Progenitor cell of endocrine pancreas (in vitro differentiated cells): ENCODE results near the gene OTULINL. TPM values are rescaled to one million over a fixed set of nuclear protein-coding genes. Genes with fewer than 3 reads are reported as not detected.

Source experiments
- DNase-seq: peaks from one replicate; pipeline ENCODE4 v3.0.0; 2021; ENCODE audit warnings: low spot score; ENCODE audit not compliant: unreplicated experiment
- H3K27ac Mint-ChIP-seq: 2 replicates; pipeline ENCODE4 v1.8.0; 2021; ENCODE audit warnings: mild to moderate bottlenecking, moderate library complexity, mixed read lengths
- H3K27me3 Mint-ChIP-seq: 2 replicates; pipeline ENCODE4 v1.8.0; 2021; ENCODE audit warnings: mixed read lengths
- H3K36me3 Mint-ChIP-seq: 2 replicates; pipeline ENCODE4 v1.8.0; 2022; ENCODE audit warnings: mixed read lengths; ENCODE audit not compliant: insufficient read depth
- H3K4me1 Mint-ChIP-seq: 2 replicates; pipeline ENCODE4 v1.8.0; 2021; ENCODE audit warnings: low read depth, mixed read lengths
- H3K4me3 Mint-ChIP-seq: 2 replicates; pipeline ENCODE4 v1.8.0; 2021; ENCODE audit warnings: low read depth, mild to moderate bottlenecking, moderate library complexity, mixed read lengths
- H3K9me3 Mint-ChIP-seq: 2 replicates; pipeline ENCODE4 v1.8.0; 2021; ENCODE audit warnings: low read depth, mixed read lengths
- CTCF ChIP-seq: fragments of 200-600 bp; sonication (generic); IDR thresholded peaks from one replicate; pipeline ENCODE4 v1.5.0; 2021; ENCODE audit warnings: antibody characterized with exemption, mild to moderate bottlenecking; ENCODE audit not compliant: unreplicated experiment
- total RNA-seq: library from RNA; stranded (reverse); gene quantifications from 2 replicates; pipeline ENCODE4 v1.2.1, GENCODE V29; 2021

The OTULINL gene
- total RNA-seq, 1 donor from 2014 or later, result 35.5 TPM

GRCh38 chr5:14650052-14650451, 68.5 kb downstream of the OTULINL start:
- TF ChIP-seq CTCF, result no peak
- Mint-ChIP-seq H3K4me1 (peaks cover 1% of the 10 kb centered on the region), H3K36me3 (no peaks in the 10 kb centered on the region), H3K4me3 (no peak overlapping the region), H3K9me3 (no peaks in the 10 kb centered on the region), H3K27ac (no peak overlapping the region), H3K27me3 (peaks cover 33% of the 10 kb centered on the region)
- DNase-seq, result no peak

DNA sequence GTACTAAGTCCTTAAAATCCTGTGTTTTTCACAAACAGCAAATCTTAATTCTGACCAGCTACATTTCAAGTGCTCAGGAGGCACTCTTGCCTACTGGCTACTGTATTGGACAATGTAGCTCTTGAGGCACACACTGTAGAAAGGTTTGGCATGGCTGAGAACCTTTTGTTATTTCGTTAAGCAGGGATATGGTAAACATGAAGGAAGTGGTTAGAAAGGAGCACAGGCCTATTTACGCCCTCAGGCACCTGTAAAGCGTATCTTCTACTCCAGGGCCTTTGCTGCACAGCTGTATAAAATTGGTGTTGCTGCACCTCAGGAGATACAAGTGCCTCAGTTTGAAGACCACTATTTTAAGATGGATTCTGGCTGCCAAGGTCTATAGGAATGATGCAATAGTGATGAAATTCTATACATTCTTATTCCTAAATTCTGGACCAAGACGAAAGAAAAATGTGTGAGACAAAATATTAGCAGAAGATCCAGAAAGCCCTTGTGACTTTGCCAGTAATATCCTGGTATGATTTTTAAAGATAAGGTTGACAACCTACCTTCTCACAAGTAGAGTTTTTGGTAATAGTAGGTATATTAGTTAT, 73.7 kb downstream of the OTULINL start:
- no peak for TF ChIP-seq CTCF
- no peaks in the 10 kb centered on the region for H3K9me3 Mint-ChIP-seq
- H3K4me1 Mint-ChIP-seq, result no peaks in the 10 kb centered on the region
- H3K36me3 Mint-ChIP-seq, result no peaks in the 10 kb centered on the region
- no peak for DNase-seq
- H3K27ac Mint-ChIP-seq, result no peak overlapping the region
- H3K4me3 Mint-ChIP-seq, result no peak overlapping the region
- peaks cover 14% of the 10 kb centered on the region for H3K27me3 Mint-ChIP-seq

GRCh38 chr5:14656898-14657297, 75.3 kb downstream of the OTULINL start:
- no peaks in the 10 kb centered on the region for H3K4me1 Mint-ChIP-seq
- no peak for TF ChIP-seq CTCF
- H3K27me3 Mint-ChIP-seq, result peaks cover 6% of the 10 kb centered on the region
- no peak overlapping the region for H3K27ac Mint-ChIP-seq
- no peaks in the 10 kb centered on the region for H3K36me3 Mint-ChIP-seq
- DNase-seq, result no peak
- H3K4me3 Mint-ChIP-seq, result no peak overlapping the region
- H3K9me3 Mint-ChIP-seq, result no peaks in the 10 kb centered on the region

GRCh38 chr5:14659821-14660607, 78.4 kb downstream of the OTULINL start:
- Mint-ChIP-seq H3K36me3 (no peaks in the 10 kb centered on the region), H3K4me3 (no peak overlapping the region), H3K27ac (no peak overlapping the region), H3K9me3 (no peaks in the 10 kb centered on the region), H3K4me1 (peaks cover 5% of the 10 kb centered on the region), H3K27me3 (peaks cover 2% of the 10 kb centered on the region)
- no peak for DNase-seq
- no peak for TF ChIP-seq CTCF

- H3K4me3 Mint-ChIP-seq, result no peak overlapping the region
- no peak for DNase-seq
- no peaks in the 10 kb centered on the region for H3K9me3 Mint-ChIP-seq
- H3K36me3 Mint-ChIP-seq, result no peaks in the 10 kb centered on the region
- H3K4me1 Mint-ChIP-seq, result peaks cover 8% of the 10 kb centered on the region
- no peak overlapping the region for H3K27ac Mint-ChIP-seq
- no peak for TF ChIP-seq CTCF
- H3K27me3 Mint-ChIP-seq, result peaks cover 2% of the 10 kb centered on the region
These were observed 79.2 kb downstream of the OTULINL start for GRCh38 chr5:14660833-14661232.

Other genes with a start within 250 kb of the OTULINL start
- 30.0 and 36.4 TPM in 2 replicates for gene OTULIN, start 82.9 kb downstream of the OTULINL start, total RNA-seq